ENCODE results near the gene NFIA. TPM values are rescaled to one million over a fixed set of nuclear protein-coding genes. Genes with fewer than 3 reads are reported as not detected.

NFIA gene
- total and polyA plus RNA-seq, 5 experiments from 2014 or later: 6.3 to 7.8 (median 7.4) TPM

GRCh38 chr1:61227857-61228550 lies 145.6 kb downstream of the NFIA start:
- H3K27ac Mint-ChIP-seq: no peak overlapping the region
- no peaks in the 10 kb centered on the region for H3K4me1 Mint-ChIP-seq
- peaks cover 0 to under 1% (median 0%) of the 10 kb centered on the region in 3 donors for H3K36me3 Mint-ChIP-seq
- DNase-seq (no peak), ATAC-seq (no peak)
- peaks cover 0 to 4% (median 1%) of the 10 kb centered on the region in 5 donors for H3K27me3 Mint-ChIP-seq
- no peaks in the 10 kb centered on the region for H3K9me3 Mint-ChIP-seq
- H3K4me3 Mint-ChIP-seq: no peak overlapping the region
- POLR2A ChIA-PET: no interaction called here

DNA sequence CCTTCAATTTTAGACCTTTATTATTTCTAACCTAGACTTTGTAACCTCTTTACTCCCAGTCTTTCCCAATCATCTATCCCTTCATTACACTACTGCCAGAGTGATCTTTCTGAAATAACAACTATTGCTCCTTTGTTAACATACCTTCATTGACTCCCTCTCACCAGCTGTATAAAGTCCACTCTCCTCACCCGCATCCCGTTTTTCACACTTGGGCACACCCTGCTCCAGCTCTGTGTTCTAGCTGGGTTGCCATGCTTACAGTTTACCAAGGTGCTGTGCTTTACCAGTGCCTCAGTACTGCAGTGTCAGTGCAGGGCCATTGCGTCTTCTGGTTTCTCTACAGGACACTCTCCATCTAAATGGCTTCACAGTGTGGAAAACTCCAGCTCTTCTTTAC lies 148.2 kb downstream of the NFIA start:
- POLR2A ChIA-PET: no interaction called here
- Mint-ChIP-seq H3K4me3 (no peak overlapping the region), H3K27me3 (peaks cover 0 to 3% (median 1%) of the 10 kb centered on the region in 5 donors), H3K9me3 (peaks cover 0 to 3% (median 0%) of the 10 kb centered on the region in 9 donors), H3K27ac (no peak overlapping the region), H3K4me1 (peaks cover 0 to 6% (median 1%) of the 10 kb centered on the region in 4 donors), H3K36me3 (peaks cover 0 to 2% (median 2%) of the 10 kb centered on the region in 3 donors)
- ATAC-seq: no peak
- no peak for DNase-seq

DNA sequence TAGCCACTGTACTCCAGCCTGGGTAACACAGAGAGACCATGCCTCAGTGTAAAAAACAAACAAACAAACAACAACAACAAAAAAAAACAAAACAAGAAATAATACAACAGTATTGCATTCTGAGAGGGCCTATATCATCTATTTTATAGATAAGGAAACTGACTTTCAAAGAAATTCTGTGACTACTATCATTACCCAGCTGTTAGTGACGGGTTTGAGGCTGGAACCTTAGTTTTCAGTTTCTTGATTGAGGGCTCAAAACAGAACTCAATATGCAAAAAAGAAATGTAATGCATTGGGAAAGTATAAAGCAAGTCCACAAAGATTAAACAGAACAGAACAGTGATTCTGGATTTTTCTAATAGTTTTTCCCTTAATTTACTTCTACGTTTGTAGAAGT lies 149.4 kb downstream of the NFIA start:
- H3K4me1 Mint-ChIP-seq: peaks cover 0 to 6% (median 1%) of the 10 kb centered on the region in 4 donors
- H3K9me3 Mint-ChIP-seq: peaks cover 0 to 3% (median 0%) of the 10 kb centered on the region in 9 donors
- H3K4me3 Mint-ChIP-seq: no peak overlapping the region
- POLR2A ChIA-PET: no interaction called here
- peaks cover 0 to 3% (median 1%) of the 10 kb centered on the region in 5 donors for H3K27me3 Mint-ChIP-seq
- no peak for ATAC-seq
- no peak for DNase-seq
- no peak overlapping the region for H3K27ac Mint-ChIP-seq
- H3K36me3 Mint-ChIP-seq: peaks cover 0 to 2% (median 2%) of the 10 kb centered on the region in 3 donors

GRCh38 chr1:61233121-61233660 lies 150.8 kb downstream of the NFIA start:
- peaks cover 0 to 2% (median 2%) of the 10 kb centered on the region in 3 donors for H3K36me3 Mint-ChIP-seq
- POLR2A ChIA-PET: no interaction called here
- no peak overlapping the region for H3K27ac Mint-ChIP-seq
- peaks cover 0 to 3% (median 1%) of the 10 kb centered on the region in 5 donors for H3K27me3 Mint-ChIP-seq
- no peak overlapping the region for H3K4me3 Mint-ChIP-seq
- peaks cover 0 to 6% (median 1%) of the 10 kb centered on the region in 4 donors for H3K4me1 Mint-ChIP-seq
- no peak for DNase-seq
- H3K9me3 Mint-ChIP-seq: peaks cover 0 to 3% (median 0%) of the 10 kb centered on the region in 9 donors
- ATAC-seq: no peak

DNA sequence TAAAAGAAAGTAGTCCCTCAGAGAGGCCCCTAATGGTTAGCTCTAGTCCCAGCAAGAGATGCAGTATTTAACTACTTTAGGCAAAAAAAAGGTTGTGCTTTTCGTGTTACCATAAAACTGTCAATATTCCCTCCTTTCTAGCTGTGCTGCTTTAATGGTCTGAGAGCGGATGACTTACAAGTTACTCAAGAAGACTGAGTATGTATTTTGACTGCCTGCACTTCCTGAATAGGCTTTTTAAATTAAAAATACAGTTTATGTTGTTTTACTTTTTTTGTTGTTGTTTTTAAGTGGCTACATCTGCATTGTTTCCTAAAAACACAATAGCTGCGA lies 152.2 kb downstream of the NFIA start:
- Mint-ChIP-seq H3K27ac (no peak overlapping the region), H3K4me1 (peaks cover 0 to 6% (median 1%) of the 10 kb centered on the region in 4 donors), H3K27me3 (peaks cover 0 to 3% (median 1%) of the 10 kb centered on the region in 5 donors), H3K36me3 (peaks cover 0 to 2% (median 2%) of the 10 kb centered on the region in 3 donors), H3K9me3 (peaks cover 0 to 3% (median 0%) of the 10 kb centered on the region in 9 donors), H3K4me3 (no peak overlapping the region)
- POLR2A ChIA-PET: no interaction called here
- DNase-seq: no peak
- no peak for ATAC-seq

GRCh38 chr1:61237147-61237546 lies 154.8 kb downstream of the NFIA start:
- Mint-ChIP-seq H3K36me3 (peaks cover 0 to 2% (median 2%) of the 10 kb centered on the region in 3 donors), H3K4me3 (no peak overlapping the region)
- no peak for ATAC-seq

DNA sequence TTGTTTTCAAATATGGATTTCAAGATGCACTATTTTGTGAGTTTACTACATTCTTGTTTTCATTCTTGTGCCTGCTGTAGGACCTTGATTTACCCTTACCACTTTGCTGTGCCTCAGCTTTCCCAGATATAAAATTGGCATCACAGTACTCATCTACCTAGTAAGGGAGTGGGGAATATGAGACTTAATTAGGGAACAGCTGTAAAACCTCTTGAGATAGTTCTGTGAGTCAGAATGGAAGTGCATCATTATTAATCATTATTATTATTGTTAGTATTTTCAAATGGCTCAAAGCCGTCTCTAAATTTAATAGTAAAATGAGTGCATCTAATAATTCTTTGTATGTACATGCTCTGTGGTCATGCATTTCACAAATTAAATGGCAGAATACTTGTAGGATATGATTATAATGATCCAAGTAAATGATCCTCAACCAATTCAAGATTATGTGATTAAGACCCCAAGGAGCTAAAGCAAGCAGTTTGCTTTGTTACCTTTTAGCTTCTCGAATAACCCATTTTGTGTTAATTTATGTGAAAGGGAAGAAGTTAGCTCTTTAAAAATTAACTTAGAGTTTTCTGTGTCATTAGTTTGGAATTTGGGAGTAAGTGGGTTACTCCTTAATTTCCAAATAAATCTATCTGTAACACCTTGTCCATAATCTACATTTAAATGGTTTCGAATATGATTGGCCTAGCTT lies 155.4 kb downstream of the NFIA start:
- no peak for ATAC-seq
- H3K27ac Mint-ChIP-seq: no peak overlapping the region
- no peak overlapping the region for H3K4me3 Mint-ChIP-seq
- peaks cover 0 to 3% (median 0%) of the 10 kb centered on the region in 5 donors for H3K27me3 Mint-ChIP-seq
- DNase-seq: no peak
- H3K36me3 Mint-ChIP-seq: peaks cover 0 to 2% (median 2%) of the 10 kb centered on the region in 3 donors
- peaks cover 0 to 6% (median 1%) of the 10 kb centered on the region in 4 donors for H3K4me1 Mint-ChIP-seq
- peaks cover 0 to 3% (median 0%) of the 10 kb centered on the region in 9 donors for H3K9me3 Mint-ChIP-seq
- POLR2A ChIA-PET: no interaction called here

More at GRCh38 chr1:61237147-61237546, 154.8 kb downstream of the NFIA start:
- H3K27me3 Mint-ChIP-seq: peaks cover 0 to 3% (median 0%) of the 10 kb centered on the region in 5 donors
- peaks cover 0 to 6% (median 1%) of the 10 kb centered on the region in 4 donors for H3K4me1 Mint-ChIP-seq
- POLR2A ChIA-PET: no interaction called here
- H3K27ac Mint-ChIP-seq: no peak overlapping the region
- no peak for DNase-seq
- H3K9me3 Mint-ChIP-seq: peaks cover 0 to 3% (median 0%) of the 10 kb centered on the region in 9 donors

- H3K27me3 Mint-ChIP-seq: peaks cover 0 to 3% (median 0%) of the 10 kb centered on the region in 5 donors
- H3K9me3 Mint-ChIP-seq: peaks cover 0 to 3% (median 0%) of the 10 kb centered on the region in 9 donors
- DNase-seq (no peak), ATAC-seq (no peak)
- H3K36me3 Mint-ChIP-seq: peaks cover 0 to under 1% (median 0%) of the 10 kb centered on the region in 3 donors
- no peak overlapping the region for H3K4me3 Mint-ChIP-seq
- peaks cover 0 to 6% (median 1%) of the 10 kb centered on the region in 4 donors for H3K4me1 Mint-ChIP-seq
- no peak overlapping the region for H3K27ac Mint-ChIP-seq
- POLR2A ChIA-PET: no interaction called here
These were observed 156.0 kb downstream of the NFIA start for GRCh38 chr1:61238359-61238665.

DNA sequence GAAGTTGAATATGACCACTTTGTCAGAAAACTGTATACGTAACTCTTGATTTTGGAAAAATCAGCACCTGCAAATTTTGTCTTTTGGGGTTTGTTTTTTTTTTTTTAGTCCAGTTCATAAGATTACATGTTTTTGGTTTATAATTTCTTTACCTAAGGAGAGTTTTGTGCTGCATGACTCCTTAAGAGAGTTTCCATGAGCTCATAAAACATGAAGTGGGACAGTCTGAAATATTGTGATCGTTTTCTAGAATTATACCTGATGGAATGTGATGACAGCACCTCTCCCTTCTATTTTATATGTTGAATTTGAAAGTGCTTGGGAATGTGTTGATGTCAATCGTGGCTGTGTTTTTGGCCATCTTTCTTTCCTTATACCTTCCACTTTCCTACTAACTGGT lies 158.5 kb downstream of the NFIA start:
- H3K9me3 Mint-ChIP-seq: no peaks in the 10 kb centered on the region
- no peaks in the 10 kb centered on the region for H3K4me1 Mint-ChIP-seq
- no peaks in the 10 kb centered on the region for H3K36me3 Mint-ChIP-seq
- ATAC-seq (no peak), DNase-seq (no peak)
- H3K4me3 Mint-ChIP-seq: no peak overlapping the region
- H3K27me3 Mint-ChIP-seq: no peaks in the 10 kb centered on the region
- no peak overlapping the region for H3K27ac Mint-ChIP-seq
- POLR2A ChIA-PET: no interaction called here

DNA sequence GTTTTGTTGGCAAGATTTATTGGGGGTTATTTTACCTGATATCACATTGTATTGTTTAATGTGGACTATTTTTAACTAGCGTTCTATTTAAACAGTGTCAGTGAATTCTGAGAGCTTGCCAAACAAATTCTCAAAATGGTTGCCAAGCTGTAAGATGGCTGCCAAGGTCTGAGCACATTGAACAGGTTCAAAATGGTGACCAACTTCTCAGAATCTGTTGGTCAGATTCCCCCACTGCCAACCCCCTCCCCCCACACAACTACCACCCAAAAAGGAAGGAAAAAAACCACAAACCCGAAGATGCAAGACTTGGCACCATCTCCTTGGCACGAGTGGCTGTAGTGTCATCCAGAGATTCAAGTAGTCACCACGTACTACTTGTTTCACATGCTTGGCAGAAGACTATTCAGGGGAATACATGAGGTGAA lies 159.1 kb downstream of the NFIA start:
- H3K4me1 Mint-ChIP-seq: no peaks in the 10 kb centered on the region
- no peak overlapping the region for H3K4me3 Mint-ChIP-seq
- H3K27me3 Mint-ChIP-seq: no peaks in the 10 kb centered on the region
- H3K27ac Mint-ChIP-seq: no peak overlapping the region
- POLR2A ChIA-PET: no interaction called here
- H3K36me3 Mint-ChIP-seq: peaks cover 0 to 2% (median 0%) of the 10 kb centered on the region in 3 donors
- DNase-seq (no peak), ATAC-seq (no peak)
- H3K9me3 Mint-ChIP-seq: no peaks in the 10 kb centered on the region

GRCh38 chr1:61241973-61242381 lies 159.6 kb downstream of the NFIA start:
- no peak for ATAC-seq
- H3K27ac Mint-ChIP-seq: no peak overlapping the region
- no peak overlapping the region for H3K4me3 Mint-ChIP-seq
- POLR2A ChIA-PET: no interaction called here
- H3K9me3 Mint-ChIP-seq: no peaks in the 10 kb centered on the region
- peaks cover 0 to 2% (median 0%) of the 10 kb centered on the region in 3 donors for H3K36me3 Mint-ChIP-seq
- no peak for DNase-seq
- H3K4me1 Mint-ChIP-seq: no peaks in the 10 kb centered on the region
- H3K27me3 Mint-ChIP-seq: no peaks in the 10 kb centered on the region

DNA sequence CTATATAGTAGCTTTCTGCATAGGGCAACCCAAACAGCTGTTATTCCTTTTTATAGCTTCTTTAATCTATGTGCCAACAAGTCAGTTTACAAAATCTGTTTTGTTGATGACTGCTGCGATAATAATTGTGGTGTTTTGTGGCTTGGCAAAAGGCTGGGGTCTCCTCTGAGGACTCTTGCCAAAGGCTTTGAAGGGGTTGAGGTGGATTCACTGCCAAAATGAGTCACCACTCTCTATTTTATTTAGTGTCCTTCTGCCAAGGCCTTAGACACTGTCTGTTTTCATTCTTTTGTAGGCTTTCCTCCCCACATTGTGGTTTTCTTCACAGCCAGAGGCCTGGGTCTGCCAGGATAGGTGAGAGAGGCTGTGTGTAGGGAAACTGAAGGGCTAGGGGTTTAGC lies 161.8 kb downstream of the NFIA start:
- no peaks in the 10 kb centered on the region for H3K27me3 Mint-ChIP-seq
- ATAC-seq (no peak), DNase-seq (no peak)
- H3K27ac Mint-ChIP-seq: no peak overlapping the region
- H3K36me3 Mint-ChIP-seq: peaks cover 0 to 2% (median 0%) of the 10 kb centered on the region in 3 donors
- no peaks in the 10 kb centered on the region for H3K9me3 Mint-ChIP-seq
- H3K4me1 Mint-ChIP-seq: no peaks in the 10 kb centered on the region
- H3K4me3 Mint-ChIP-seq: no peak overlapping the region
- POLR2A ChIA-PET: interaction anchor here (0.6 kb wide), 1 partner anchor 19 kb away, joined by 3 read pairs; no protein-coding TSS in a partner anchor

All from naive thymus-derived CD8-positive, alpha-beta T cell (primary cell).